GM18520 (cell line): Measurements from ENCODE around the gene EEPD1.

ENCODE experiments used
- ATAC-seq: cut with Tn5 transposase; IDR thresholded peaks from one replicate; pipeline ENCODE4 v1.9.1; 2021; ENCODE audit not compliant: unreplicated experiment

The EEPD1 gene

GRCh38 chr7:36154255-36155212, 1.5 kb downstream of the EEPD1 start:
- no peak for ATAC-seq

GRCh38 chr7:36155811-36156361, 2.8 kb downstream of the EEPD1 start:
- no peak for ATAC-seq

- ATAC-seq, result no peak
Observed at GRCh38 chr7:36157527-36158320, 4.7 kb downstream of the EEPD1 start.

- no peak for ATAC-seq
Observed at GRCh38 chr7:36158321-36158605, 5.2 kb downstream of the EEPD1 start.

DNA sequence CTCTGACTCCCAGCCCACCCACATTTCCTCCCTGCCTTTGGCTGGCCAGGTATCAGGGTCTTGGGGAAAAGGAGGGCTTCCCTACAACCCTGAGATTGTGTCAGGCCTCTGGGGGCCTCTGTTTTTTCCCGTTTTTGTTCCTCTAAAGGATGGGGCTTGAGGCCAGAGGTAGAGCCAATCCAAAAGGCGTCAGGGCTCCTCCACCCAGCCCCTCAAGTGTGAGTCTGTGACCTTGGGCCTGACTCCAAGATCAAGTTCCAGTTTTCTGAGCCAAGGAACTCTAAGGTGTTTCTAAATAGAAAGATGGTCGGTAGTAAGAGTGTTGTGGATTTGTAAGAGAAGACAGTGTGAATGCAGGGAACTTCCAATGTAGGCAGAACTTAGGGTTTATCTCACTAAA, 6.6 kb downstream of the EEPD1 start:
- no peak for ATAC-seq

GRCh38 chr7:36160313-36160712, 7.3 kb downstream of the EEPD1 start:
- ATAC-seq, result no peak

- ATAC-seq, result no peak
Observed at GRCh38 chr7:36161996-36162395, 8.9 kb downstream of the EEPD1 start.

DNA sequence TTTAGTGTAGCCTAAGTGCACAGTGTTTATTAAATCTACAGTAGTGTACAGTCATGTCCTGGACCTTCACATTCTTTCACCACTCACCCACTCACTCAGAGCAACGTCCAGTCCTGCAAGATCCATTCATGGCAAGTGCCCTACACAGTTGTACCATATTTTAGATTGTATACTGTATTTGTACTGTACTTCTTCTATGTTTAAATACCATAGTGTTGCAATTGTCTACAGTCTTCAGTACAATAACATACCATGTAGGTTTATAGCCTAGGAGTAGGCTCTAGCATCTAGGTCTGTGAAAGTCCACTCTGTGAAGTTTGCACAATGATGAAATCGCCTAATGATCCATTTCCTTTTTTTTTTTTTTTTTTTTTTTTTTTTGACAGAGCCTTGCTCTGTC, 12.0 kb downstream of the EEPD1 start:
- ATAC-seq, result no peak

DNA sequence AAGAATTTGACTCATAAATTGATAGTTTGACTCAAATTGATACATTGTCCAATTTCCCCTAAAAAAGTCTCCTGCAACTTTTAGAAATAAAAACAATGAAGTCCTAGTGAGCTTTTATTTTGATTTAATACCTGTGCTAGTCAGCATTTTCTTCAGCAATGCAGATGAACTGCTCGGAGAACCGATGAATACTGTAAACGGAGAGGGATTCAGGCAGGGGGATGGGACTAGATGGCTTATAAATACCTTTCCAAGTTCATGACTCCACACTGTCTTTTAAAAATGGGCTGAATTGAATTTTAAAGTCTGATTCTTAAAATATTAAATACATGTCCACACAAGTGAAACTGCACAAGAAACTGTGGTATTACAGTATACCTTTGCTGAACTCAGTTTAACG, 12.7 kb downstream of the EEPD1 start:
- no peak for ATAC-seq

DNA sequence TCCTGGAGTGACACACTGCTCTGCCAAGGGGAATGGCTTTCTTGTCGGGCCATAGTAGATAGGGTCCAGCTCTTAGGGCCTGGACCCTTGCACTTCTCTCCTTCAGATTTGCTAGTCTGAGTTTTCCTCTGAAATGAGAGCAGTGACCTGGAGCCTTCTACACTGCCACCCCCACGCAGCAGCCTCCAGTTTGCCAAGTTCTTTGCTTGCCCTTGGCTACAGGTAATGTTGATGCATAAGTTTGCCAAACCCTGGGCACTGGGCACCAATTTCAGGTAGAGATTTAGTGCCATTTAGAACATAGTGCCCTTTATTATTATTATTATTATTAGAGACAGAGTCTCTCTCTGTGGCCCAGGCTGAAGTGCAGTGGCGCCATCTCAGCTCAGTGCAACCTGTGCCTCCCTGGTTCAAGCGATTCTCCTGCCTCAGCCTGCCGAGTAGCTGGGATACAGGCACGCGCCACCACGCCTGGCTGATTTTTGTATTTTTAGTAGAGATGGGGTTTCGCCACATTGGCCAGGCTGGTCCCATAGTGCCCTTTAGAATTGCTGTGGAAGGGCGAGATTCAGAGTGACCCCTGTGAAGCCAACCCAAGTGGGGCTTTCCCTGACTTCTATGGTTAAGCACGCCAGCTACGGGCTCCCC, 14.5 kb downstream of the EEPD1 start:
- ATAC-seq, result no peak

- ATAC-seq, result no peak
Observed at GRCh38 chr7:36171503-36171902, 18.4 kb downstream of the EEPD1 start.

GRCh38 chr7:36175886-36176285, 22.8 kb downstream of the EEPD1 start:
- no peak for ATAC-seq

DNA sequence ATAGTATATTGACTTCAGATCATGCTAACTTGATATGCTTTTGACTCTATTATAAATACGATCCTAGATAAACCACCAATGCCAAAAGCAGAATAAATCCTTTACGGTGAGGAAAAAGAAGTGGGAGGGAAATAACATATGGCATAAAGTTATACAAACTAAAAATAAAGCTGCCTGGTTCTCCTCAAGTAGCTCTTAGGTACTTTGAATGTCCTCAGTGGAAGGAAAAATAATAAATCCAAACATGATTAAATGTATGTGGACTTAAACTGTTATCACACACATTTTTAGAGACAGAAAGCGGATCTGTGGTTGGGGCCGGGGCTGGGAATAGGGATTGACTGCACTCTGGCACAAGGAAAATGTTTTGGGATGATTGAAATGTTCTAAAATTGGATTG, 23.6 kb downstream of the EEPD1 start:
- ATAC-seq, result no peak

- ATAC-seq, result no peak
Observed at GRCh38 chr7:36180121-36180520, 27.1 kb downstream of the EEPD1 start.

GRCh38 chr7:36181668-36182067, 28.6 kb downstream of the EEPD1 start:
- ATAC-seq, result no peak

GRCh38 chr7:36182854-36183604, 30.0 kb downstream of the EEPD1 start:
- no peak for ATAC-seq

DNA sequence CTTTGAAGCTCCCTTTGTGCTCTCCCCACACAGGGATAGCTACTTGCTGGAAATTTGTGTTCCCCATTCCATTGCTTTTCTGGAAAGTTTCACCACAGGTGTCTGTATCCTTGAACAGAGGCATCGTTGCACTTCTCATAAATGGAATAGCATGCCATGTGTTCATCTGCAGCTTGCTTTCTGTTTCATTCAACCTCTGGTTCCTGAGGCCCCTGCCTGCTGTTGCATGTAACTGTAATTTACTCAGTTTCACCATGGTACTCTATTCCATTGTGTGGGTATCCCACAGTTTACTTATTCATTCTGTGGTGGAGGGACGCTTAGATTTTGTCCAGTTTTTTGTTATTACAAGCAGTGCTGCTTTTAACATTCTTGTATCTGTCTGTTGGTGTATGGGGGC, 32.0 kb downstream of the EEPD1 start:
- no peak for ATAC-seq

DNA sequence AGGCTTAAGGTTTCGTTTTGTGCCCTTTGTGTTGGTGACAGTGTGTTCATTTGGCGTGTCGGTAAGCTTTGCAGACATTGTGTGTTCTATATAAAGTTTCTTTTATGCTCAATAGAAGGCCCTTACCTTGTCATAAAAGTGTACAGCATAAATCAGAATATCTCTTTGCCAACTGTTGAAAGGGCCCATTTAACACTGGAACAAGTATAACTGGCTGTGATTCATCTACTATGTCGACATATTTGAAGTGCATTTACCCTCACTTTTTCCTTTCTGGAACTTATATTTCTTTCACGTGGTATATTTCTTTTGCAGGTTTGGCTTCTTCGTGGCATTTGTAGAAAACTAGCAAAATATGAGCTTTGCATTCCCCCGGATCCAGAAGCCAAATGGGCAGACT, 32.7 kb downstream of the EEPD1 start:
- ATAC-seq, result no peak

DNA sequence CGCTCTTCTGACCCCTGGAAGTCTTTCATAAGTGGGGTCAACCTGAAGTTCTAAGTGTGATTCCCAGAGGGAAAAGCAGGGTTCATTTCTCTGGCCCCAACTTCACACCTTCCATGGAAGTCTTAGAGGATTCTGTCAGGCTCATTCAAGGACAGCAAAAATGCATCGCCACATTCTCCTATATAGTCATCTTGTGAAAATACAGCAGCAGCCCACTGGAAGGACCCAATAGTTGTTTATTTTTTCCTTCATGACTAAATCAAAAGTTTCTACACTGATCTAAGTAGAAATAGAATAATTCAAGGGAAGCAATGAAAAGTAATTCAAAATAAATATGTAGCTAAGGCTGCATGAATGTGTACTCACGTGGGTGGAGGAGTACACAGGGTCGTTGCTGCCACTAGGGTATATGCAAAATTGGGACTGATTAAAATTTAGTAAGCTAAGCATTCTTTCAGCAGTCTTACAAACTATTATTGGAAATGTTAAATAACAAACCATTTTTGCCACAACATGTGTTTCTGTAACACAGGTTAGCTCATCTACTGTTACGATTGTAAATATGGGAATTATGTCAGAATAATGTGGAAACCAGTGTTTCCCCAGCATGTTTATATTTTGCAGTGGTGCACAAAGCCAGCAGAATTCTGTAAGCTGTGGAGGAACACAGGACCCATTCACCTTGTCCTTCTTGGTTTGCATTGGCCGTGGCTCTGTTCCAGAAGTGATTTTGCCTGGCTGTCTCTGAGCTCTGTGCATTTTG, 33.5 kb downstream of the EEPD1 start:
- no peak for ATAC-seq

GRCh38 chr7:36188266-36188665, 35.2 kb downstream of the EEPD1 start:
- ATAC-seq, result no peak
